SH-SY5Y (cell line): Measurements from ENCODE around the gene NCF2.
A peak's percentile ranks its signal among the peaks of the same experiment; 100 is the strongest.

Source experiments
- GATA2 ChIP-seq: IDR thresholded peaks from 2 replicates; pipeline ENCODE4 v1.6.1; 2011; ENCODE audit warnings: mild to moderate bottlenecking, low read depth, low read length
- GATA3 ChIP-seq: IDR thresholded peaks from 2 replicates; pipeline ENCODE4 v1.6.1; 2011; ENCODE audit warnings: low read depth, mild to moderate bottlenecking, low read length, moderate library complexity

Gene NCF2

GRCh38 chr1:183590244-183591191, at the start of gene NCF2:
NCF2 (minus strand) TSS chr1:183590459; CDS start chr1:183590329, 130 bp downstream.
- no peak for TF ChIP-seq GATA3
- TF ChIP-seq GATA2, result no peak

GRCh38 chr1:183638649-183639387, 48.6 kb upstream of the NCF2 start:
- TF ChIP-seq GATA2, result no peak
- TF ChIP-seq GATA3, result no peak

- TF ChIP-seq GATA2, result no peak
- TF ChIP-seq GATA3, result no peak
These were observed 46.5 kb upstream of the NCF2 start for GRCh38 chr1:183636783-183637182.

- TF ChIP-seq GATA3 (no peak), GATA2 (no peak)
These were observed 46.0 kb upstream of the NCF2 start for GRCh38 chr1:183636334-183636682.

- TF ChIP-seq GATA3 (no peak), GATA2 (no peak)
These were observed 45.5 kb upstream of the NCF2 start, which contains the start of gene ARPC5 for GRCh38 chr1:183635606-183636333. ARPC5 (minus strand) TSS chr1:183635783; CDS start chr1:183635659, 124 bp downstream.

GRCh38 chr1:183635099-183635605, 44.9 kb upstream of the NCF2 start:
- TF ChIP-seq GATA2 (no peak), GATA3 (no peak)

GRCh38 chr1:183634429-183635065, 44.3 kb upstream of the NCF2 start:
- no peak for TF ChIP-seq GATA2
- no peak for TF ChIP-seq GATA3

GRCh38 chr1:183633676-183634343, 43.6 kb upstream of the NCF2 start:
- peak; percentile 58 for TF ChIP-seq GATA3
- TF ChIP-seq GATA2, result no peak; the same call in 1 of the 2 replicates

- no peak for TF ChIP-seq GATA3
- no peak for TF ChIP-seq GATA2
These were observed 42.7 kb upstream of the NCF2 start for GRCh38 chr1:183632964-183633363.

- TF ChIP-seq GATA2 (no peak), GATA3 (no peak)
These were observed 41.9 kb upstream of the NCF2 start for GRCh38 chr1:183632114-183632513.

- TF ChIP-seq GATA3 (no peak), GATA2 (no peak)
These were observed 40.5 kb upstream of the NCF2 start for GRCh38 chr1:183630748-183631147.

- no peak for TF ChIP-seq GATA3
These were observed 38.3 kb upstream of the NCF2 start for GRCh38 chr1:183628537-183628936.

- TF ChIP-seq GATA3 (no peak), GATA2 (no peak)
These were observed 32.9 kb upstream of the NCF2 start for GRCh38 chr1:183622884-183623785.
